HG02623 (cell line): ENCODE measurements around the gene CFAP20.
A peak's percentile ranks its signal among the peaks of the same experiment; 100 is the strongest.

ENCODE experiments used
- ATAC-seq: cut with Tn5 transposase; IDR thresholded peaks from one replicate; pipeline ENCODE4 v1.9.1; 2021; ENCODE audit warnings: moderate library complexity; ENCODE audit not compliant: unreplicated experiment

CFAP20 gene

DNA sequence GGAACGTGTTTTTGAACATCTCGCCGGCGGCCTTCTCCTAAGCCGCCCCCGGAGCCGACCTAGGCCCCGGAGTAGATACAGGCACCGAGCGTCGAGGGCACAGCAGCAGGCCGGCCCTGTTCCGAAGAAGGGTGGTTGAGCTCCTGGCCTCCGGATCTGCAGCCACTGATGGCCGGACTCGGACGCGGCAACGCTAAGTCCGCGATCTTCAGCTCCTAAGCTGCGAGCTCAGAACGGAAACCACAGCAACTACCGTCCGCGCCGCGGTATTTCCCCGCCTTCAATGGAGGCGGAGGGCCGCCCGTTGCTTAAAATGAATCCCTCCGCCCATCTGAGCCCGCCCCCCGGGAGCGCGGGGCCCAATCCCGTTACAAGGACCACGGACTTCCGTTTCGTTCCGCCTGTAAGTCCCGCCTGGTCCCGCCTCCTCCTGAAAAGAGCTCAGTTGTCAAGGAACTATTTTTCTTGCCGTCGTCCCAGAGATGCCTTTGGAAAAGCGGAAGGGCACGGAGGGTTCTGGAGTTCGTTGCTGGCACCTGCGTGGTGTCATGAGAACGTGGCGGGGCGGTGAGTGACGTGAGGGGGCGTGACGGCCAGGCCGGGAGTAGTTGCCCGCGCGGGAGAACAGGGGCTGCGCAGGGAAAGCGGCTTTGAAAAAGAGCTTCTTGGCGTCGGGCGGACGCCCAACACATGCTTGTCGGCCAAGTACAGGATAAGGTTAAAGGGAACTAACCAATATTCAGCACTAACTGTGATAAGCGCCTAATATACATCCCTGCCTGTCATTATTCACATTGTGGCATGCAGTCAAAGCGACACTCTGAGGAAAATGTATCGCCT is at the start of gene CFAP20:
TSS of gene CFAP20 (minus strand) at position 285 of the 840 bp plus-strand sequence. CDS start at position 19, 266 bp downstream.
- ATAC-seq, result peak; percentile 86

- ATAC-seq, result no peak
Measured at GRCh38 chr16:58177353-58177710, 48.2 kb upstream of the CFAP20 start.

GRCh38 chr16:58176608-58177352 is 47.6 kb upstream of the CFAP20 start:
- no peak for ATAC-seq

DNA sequence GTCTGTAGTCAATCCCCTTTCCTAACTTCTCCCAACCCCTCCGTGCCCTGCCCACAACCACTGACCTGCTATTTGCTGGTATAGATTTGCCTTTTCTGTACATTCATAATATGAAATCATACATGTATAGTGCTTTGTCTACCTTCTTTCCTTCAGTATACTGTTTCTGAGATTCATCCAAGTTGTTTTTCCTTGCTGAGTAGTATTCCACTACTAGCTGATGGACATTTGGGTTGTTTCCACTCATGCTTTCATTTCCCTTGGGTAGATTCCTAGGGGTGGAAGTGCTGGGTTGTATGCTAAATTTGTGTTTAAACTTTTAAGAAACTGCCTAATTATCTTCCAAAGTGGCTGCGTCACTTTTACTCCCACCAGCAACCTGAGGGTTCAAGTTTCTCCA is 41.0 kb upstream of the CFAP20 start:
- no peak for ATAC-seq

- no peak for ATAC-seq
Measured at GRCh38 chr16:58160855-58161254, 31.7 kb upstream of the CFAP20 start.

DNA sequence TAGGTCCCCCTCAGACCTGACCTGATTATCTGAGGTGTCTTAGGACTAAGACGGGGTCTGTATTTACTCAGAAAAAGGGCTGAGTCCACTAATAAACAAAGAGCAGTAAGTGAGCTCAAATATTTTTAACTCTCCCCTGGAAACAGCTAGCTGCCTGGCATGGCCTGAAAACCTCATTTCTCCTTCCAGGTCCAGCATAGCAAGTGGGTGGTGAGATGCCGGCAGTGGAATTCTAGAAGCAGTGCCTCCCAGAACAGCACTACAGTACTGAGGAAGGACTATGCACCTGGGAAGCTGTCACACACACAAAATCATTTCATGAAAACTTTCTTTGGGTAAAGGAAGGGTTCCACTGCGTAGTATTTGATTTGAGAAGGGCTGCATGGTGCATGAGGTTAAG is 29.5 kb upstream of the CFAP20 start:
- ATAC-seq, result no peak

DNA sequence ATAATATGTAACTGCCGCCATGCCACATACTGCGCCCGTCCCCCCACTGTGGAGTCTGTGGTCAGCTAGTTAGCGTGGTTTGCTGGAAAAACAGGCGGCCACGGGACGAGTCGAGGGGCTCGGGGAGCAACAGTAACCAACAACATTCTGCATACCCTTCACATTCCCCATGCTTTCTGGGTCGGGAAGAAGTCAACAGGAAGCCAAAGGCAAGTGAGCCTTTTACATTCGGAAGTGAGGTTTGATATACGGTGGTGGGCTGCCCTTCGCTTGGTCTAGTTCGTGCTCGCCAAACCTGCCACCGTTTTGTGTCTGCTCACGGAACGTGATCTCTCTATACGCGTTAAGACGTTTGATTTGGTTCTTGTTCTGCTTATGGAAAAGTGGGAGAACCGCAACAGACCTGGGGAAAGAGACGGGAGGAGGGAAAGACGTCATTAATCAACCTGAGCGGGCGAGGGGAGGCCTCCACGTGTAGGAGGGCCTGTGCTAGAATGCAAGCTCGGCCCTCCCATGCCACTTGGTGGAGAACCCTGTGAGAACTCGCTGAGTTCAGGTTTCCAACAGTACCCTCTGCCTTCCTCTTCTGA is 28.9 kb upstream of the CFAP20 start:
- ATAC-seq, result no peak

DNA sequence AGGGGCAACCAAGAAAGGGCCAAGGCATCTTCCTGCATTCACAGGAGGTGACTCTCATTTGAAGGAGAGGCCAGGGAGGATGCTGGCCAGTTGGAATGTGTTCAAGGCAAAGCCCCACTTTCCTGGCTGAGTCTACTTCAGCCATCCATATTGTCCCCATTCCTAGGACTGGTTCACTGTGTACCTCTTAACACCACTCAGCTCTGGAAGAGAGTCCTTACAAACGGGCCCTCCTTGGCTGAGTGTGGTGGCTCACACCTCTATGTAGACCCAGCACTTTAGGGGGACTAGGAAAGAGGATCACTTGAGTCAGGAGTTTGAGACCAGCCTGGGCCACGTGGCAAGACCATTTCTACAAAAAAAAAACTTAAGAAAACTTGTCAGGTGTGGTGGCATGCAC is 28.1 kb upstream of the CFAP20 start:
- no peak for ATAC-seq

- no peak for ATAC-seq
Measured at GRCh38 chr16:58155839-58156238, 26.7 kb upstream of the CFAP20 start.

GRCh38 chr16:58154345-58154744 is 25.2 kb upstream of the CFAP20 start:
- no peak for ATAC-seq

DNA sequence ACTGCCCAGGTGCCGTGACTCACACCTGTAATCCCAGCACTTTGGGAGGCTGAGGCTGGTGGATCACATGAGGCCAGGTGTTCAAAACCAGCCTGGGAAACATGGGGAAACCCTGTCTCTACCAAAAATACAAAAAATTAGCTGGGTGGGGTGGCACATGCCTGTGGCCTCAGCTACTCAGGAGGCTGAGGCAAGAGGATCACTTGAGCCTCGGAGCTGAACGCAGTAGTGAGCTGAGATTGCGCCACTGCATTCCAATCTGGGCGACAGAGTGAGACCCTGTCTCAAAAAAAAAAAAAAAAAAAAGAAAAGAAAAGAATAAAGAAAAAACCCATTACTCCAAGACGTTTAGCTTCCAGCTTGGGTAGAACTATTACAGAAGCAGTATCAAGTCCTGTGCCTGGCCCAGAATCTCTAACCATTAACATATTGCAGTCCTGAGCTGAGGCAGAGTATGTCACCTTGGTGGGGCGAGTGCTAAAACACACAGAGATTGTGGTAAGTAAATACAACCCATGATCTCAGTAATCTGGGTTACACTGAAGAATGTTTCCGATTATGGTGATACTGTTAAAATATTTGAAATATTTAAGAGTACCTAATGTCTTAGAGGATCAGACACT is 23.2 kb upstream of the CFAP20 start:
- ATAC-seq, result no peak

DNA sequence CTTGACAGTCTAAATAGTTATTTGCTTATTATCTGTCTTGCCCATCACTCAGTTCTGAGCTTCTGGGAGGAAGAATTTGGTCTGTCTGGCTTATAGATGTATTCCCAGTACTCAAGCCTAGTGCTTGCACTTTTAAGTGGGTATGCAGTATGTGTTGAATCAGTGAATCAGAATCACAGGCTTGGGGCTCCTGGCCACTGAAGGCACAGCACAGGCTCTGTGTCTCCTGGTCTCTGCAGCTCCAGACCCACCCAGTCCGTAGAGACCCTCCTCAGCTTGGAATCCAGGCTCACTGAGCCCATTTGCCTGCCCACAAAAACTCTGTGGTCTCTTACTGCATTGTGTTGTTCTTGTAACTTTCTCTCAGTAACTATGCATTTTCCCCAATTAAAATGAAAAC is 19.3 kb upstream of the CFAP20 start:
- no peak for ATAC-seq

DNA sequence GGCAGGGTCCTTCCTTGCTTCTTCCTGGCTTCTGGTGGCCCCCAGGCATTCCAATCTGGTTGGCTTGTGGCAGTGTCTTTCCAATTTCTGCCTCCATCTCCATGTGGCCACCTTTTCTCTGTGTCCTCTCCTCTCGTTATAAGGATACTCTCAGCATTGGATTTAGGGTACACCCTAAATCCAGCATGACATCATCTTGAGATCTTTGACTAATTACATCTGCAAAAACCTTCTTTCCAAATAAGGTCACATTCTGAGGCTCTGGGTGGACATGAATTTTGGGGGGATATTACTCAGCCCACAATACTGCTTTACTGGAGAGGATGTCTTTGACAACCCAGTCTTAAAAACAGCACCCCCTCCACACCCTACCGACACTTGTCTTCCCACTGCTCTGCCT is 18.9 kb upstream of the CFAP20 start:
- no peak for ATAC-seq

GRCh38 chr16:58138852-58139251 is 9.7 kb upstream of the CFAP20 start:
- ATAC-seq, result no peak

DNA sequence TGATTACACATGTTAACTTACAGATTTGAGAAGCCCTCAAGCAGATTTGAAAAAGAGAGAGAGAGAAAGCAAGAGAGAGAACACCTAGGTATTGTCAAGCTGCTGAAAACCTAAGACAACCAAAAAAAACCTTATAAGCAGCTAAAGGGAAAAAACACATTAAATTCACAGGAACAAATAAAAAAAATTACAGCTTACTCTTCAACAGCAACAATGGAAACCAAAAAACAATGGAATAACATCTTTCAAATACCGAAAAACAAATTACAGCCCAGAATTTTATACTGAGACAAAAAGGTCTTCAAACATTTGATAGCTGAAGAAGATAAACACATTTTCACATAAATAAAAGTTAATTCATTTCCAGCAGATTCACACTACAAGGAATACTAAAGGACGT is 8.4 kb upstream of the CFAP20 start:
- ATAC-seq, result no peak

DNA sequence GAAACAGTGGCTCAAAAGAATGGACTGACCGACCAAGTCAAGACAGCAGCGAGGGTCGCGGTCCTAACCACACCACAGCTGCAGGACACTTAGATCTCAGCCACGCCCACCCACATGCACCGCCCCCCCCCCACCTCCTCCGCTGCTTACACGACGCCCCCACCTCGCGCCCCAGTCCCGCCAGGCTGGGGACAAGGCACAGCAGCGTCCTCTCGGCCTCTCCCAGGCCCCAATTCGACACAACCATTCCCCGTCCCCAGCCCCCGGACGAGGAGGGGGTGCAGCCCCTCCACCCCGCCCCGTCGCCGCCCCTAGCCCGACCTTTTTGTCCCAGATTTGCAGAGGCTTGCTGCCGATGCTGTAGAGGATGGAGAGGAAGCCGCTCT is 477 bp downstream of the CFAP20 start:
- peak; percentile 1 for ATAC-seq

DNA sequence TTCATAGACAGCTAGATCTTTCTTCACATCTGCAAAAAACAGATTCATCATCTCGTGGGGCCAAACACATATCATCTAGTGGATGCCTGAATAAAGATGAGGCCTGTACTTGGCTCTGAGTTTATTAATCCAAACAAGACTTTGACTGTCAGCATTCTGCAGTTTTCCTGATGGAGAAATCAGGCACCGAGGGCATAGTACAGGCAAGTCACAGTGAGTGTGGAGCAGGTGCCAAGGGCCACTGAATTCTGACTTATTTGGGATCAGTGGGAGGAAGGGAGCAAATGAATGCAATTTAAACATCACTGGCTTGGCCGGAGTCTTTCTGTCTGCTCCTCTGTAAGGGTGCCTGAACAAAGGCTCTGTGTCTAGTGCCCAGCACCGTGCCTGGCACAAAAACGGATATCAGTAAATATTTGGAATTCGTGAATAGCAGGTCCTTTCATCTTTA is 975 bp downstream of the CFAP20 start:
- no peak for ATAC-seq

GRCh38 chr16:58127634-58128033 is 1.5 kb downstream of the CFAP20 start:
- no peak for ATAC-seq

- ATAC-seq, result no peak
Measured at GRCh38 chr16:58127033-58127556, 2.1 kb downstream of the CFAP20 start.

- ATAC-seq, result no peak
Measured at GRCh38 chr16:58126451-58126961, 2.7 kb downstream of the CFAP20 start.

- ATAC-seq, result no peak
Measured at GRCh38 chr16:58125781-58126335, 3.3 kb downstream of the CFAP20 start.
